K562 (cell line): ENCODE results near the gene SRC.

Experiments used
- ELF1 ChIP-seq: fragments of 200-800 bp; sonication (Bioruptor generic); IDR thresholded peaks from 2 replicates; pipeline ENCODE4 v1.6.1; 2016; ENCODE audit warnings: missing genetic modification characterization, missing compliant biosample characterization
- YBX1 ChIP-seq: fragments of 450-650 bp; IDR thresholded peaks from 2 replicates; pipeline ENCODE4 v1.7.1; 2016; ENCODE audit warnings: mild to moderate bottlenecking
- ZKSCAN3 ChIP-seq: fragments of 250-450 bp; sonication (Bioruptor Pico); IDR thresholded peaks from 2 replicates; pipeline ENCODE4 v1.4.0; 2020

DNA sequence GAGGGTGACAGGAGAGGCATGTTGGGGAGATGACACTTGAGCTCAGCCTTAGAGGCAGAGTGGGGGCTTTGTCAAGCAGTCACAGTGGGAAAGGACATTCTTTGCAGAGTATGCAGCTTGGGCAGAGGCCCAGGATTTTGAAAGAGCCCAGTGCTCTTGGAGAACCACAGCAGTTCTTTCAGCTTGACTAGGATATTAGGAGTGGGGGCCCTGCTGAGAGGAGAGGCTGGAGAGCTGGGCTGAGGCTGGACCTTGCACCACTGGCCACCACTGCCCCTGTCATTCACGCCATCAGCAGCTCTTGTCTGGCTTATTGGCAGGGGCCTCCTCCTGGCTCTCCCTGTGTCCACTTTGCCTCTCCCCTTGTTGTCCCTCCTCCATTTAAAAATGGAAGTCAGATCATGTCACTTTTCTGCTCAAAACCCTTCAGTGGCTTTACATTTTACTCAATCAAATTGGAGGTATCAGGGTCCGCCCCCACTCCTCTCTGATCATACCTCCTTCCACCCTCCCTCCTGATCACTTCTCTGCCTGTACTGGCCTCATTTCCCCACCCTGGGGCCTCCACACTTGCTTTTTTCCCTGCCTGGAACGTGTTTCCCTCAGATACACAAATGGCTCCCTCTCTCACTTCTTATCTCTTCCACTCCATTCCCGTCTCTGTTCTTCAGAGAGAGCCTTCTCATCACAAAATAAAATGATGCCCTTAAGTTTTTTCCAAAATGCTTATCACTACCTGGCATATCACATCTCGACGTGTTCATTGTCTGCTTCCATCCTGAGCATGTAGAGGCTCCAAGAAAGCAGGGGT, 46.0 kb upstream of the SRC start:
- TF ChIP-seq ZKSCAN3 (CRISPR knock-in tag) (no peak), ELF1 (tag) (no peak), YBX1 (no peak)
